Measurements from ENCODE around the gene GBE1. TPM values are rescaled to one million over a fixed set of nuclear protein-coding genes. Genes with fewer than 3 reads are reported as not detected.

Gene GBE1
- total and polyA plus RNA-seq, 7 donors = 99.7 to 290 (median 194) TPM

- H3K9me3 ChIP-seq = no peaks in the 10 kb centered on the region
- intact Hi-C loops (cut with DNase I) = no loop called here
- DNase-seq (no peak), ATAC-seq (no peak)
- H3K36me3 ChIP-seq (ENCODE audit: insufficient read depth in 1 of 2, low read depth in 1 of 2) = peaks cover 3 to 43% of the 10 kb centered on the region in 2 donors
- no peaks in the 10 kb centered on the region for H3K4me1 ChIP-seq
- no peak overlapping the region for H3K4me3 ChIP-seq
- no peak for TF ChIP-seq CTCF (IDR thresholded peaks at IDR 0.05)
- H3K27me3 ChIP-seq (ENCODE audit: insufficient read depth in 3 of 3, low read length in 2 of 3) = no peaks in the 10 kb centered on the region
- WGBS, 3 donors = 85 to 92% (median 88%) methylated on average over 4 of the region's 4 CpGs
- H3K27ac ChIP-seq = no peak overlapping the region
Measured at GRCh38 chr3:81544385-81544784, 217.1 kb downstream of the GBE1 start.

GRCh38 chr3:81540787-81541186 lies 220.7 kb downstream of the GBE1 start:
- H3K27me3 ChIP-seq (ENCODE audit: insufficient read depth in 3 of 3, low read length in 2 of 3) = no peaks in the 10 kb centered on the region
- no peaks in the 10 kb centered on the region for H3K9me3 ChIP-seq
- no peak for DNase-seq
- H3K4me1 ChIP-seq = no peaks in the 10 kb centered on the region
- H3K36me3 ChIP-seq (ENCODE audit: insufficient read depth in 1 of 2, low read depth in 1 of 2) = peaks cover 0 to 49% of the 10 kb centered on the region in 2 donors
- intact Hi-C loops (cut with DNase I) = no loop called here
- ATAC-seq = no peak
- H3K27ac ChIP-seq = no peak overlapping the region
- WGBS, 3 donors = 91 to 97% (median 96%) methylated on average over 1 of the region's 1 CpG
- no peak for TF ChIP-seq CTCF (IDR thresholded peaks at IDR 0.05)
- H3K4me3 ChIP-seq = no peak overlapping the region

GRCh38 chr3:81531846-81532245 lies 229.6 kb downstream of the GBE1 start:
- peaks cover 19 to 88% of the 10 kb centered on the region in 2 donors for H3K36me3 ChIP-seq (ENCODE audit: insufficient read depth in 1 of 2, low read depth in 1 of 2)
- H3K4me3 ChIP-seq = no peak overlapping the region
- H3K27me3 ChIP-seq (ENCODE audit: insufficient read depth in 3 of 3, low read length in 2 of 3) = no peaks in the 10 kb centered on the region
- no peak overlapping the region for H3K27ac ChIP-seq
- ATAC-seq (peak; percentile 12 to 37 (median 28)), DNase-seq (no peak)
- H3K9me3 ChIP-seq = no peaks in the 10 kb centered on the region
- WGBS, 3 donors = 98 to 100% (median 100%) methylated on average over 1 of the region's 1 CpG
- intact Hi-C loops (cut with DNase I) = no loop called here
- H3K4me1 ChIP-seq = no peaks in the 10 kb centered on the region
- no peak for TF ChIP-seq CTCF (IDR thresholded peaks at IDR 0.05)

GRCh38 chr3:81531263-81531662 lies 230.2 kb downstream of the GBE1 start:
- H3K36me3 ChIP-seq (ENCODE audit: insufficient read depth in 1 of 2, low read depth in 1 of 2) = peaks cover 19 to 83% of the 10 kb centered on the region in 2 donors
- H3K27me3 ChIP-seq (ENCODE audit: insufficient read depth in 3 of 3, low read length in 2 of 3) = no peaks in the 10 kb centered on the region
- no peak overlapping the region for H3K27ac ChIP-seq
- ATAC-seq (peak; percentile 12 to 18 (median 17)), DNase-seq (no peak)
- no peaks in the 10 kb centered on the region for H3K4me1 ChIP-seq
- intact Hi-C loops (cut with DNase I) = no loop called here
- TF ChIP-seq CTCF (IDR thresholded peaks at IDR 0.05) = no peak
- no peak overlapping the region for H3K4me3 ChIP-seq
- no peaks in the 10 kb centered on the region for H3K9me3 ChIP-seq
- 63 to 89% (median 67%) methylated on average over 2 of the region's 2 CpGs for WGBS, 3 donors

All from psoas muscle (tissue), 8 donors.